Karpas-422 (cell line): Measurements from ENCODE around the gene MAMLD1. TPM values are rescaled to one million over a fixed set of nuclear protein-coding genes. Genes with fewer than 3 reads are reported as not detected.

Experiments
- DNase-seq: peaks from one replicate; pipeline ENCODE4 v3.0.0-alpha.2; 2015
- H2AFZ ChIP-seq: fragments of 200-600 bp; sonication (generic); 2 replicates; pipeline ENCODE4 v1.6.1; 2014; ENCODE audit warnings: antibody characterized with exemption, low read length, mixed read lengths
- H3K27ac ChIP-seq: fragments of 200-600 bp; sonication (generic); 2 replicates; pipeline ENCODE4 v1.5.1; 2014; ENCODE audit warnings: mild to moderate bottlenecking, low read length, moderate library complexity
- H3K27me3 ChIP-seq: fragments of 200-600 bp; sonication (generic); 2 replicates; pipeline ENCODE4 v1.6.1; 2014; ENCODE audit warnings: low read length, mixed read lengths
- H3K36me3 ChIP-seq: fragments of 200-600 bp; sonication (generic); 2 replicates; pipeline ENCODE4 v1.6.1; 2014; ENCODE audit warnings: low read length, mixed read lengths; ENCODE audit not compliant: insufficient read depth
- H3K4me1 ChIP-seq: fragments of 200-600 bp; sonication (generic); 2 replicates; pipeline ENCODE4 v1.6.1; 2014; ENCODE audit warnings: mild to moderate bottlenecking, low read length, mixed read lengths
- H3K4me2 ChIP-seq: fragments of 200-600 bp; sonication (generic); 2 replicates; pipeline ENCODE4 v1.6.1; 2014; ENCODE audit warnings: low read length, low read depth, mild to moderate bottlenecking; ENCODE audit not compliant: poor library complexity, severe bottlenecking
- H3K4me3 ChIP-seq: fragments of 200-600 bp; sonication (generic); 2 replicates; pipeline ENCODE4 v1.5.1; 2014; ENCODE audit warnings: mild to moderate bottlenecking, antibody characterized with exemption, low read length, mixed read lengths
- H3K79me2 ChIP-seq: fragments of 200-600 bp; sonication (generic); 2 replicates; pipeline ENCODE4 v1.6.1; 2014; ENCODE audit warnings: mild to moderate bottlenecking, low read length, mixed read lengths
- H3K9ac ChIP-seq: fragments of 200-600 bp; sonication (generic); 2 replicates; pipeline ENCODE4 v1.6.0; 2014; ENCODE audit warnings: low read length
- H3K9me2 ChIP-seq: fragments of 200-600 bp; sonication (generic), shearing (Covaris generic); replicated peaks from 2 replicates; pipeline ENCODE4 v1.6.0; 2014; ENCODE audit warnings: mild to moderate bottlenecking, low read length, moderate library complexity; ENCODE audit not compliant: insufficient read depth
- H3K9me3 ChIP-seq: fragments of 300-700, 200-600 bp; sonication (generic); 2 replicates; pipeline ENCODE4 v1.6.1; 2014; ENCODE audit warnings: low read length, mixed read lengths
- H4K20me1 ChIP-seq: fragments of 200-600 bp; sonication (generic); 2 replicates; pipeline ENCODE4 v1.6.1; 2014; ENCODE audit warnings: mild to moderate bottlenecking, antibody characterized with exemption, low read length, low read depth; ENCODE audit not compliant: insufficient read depth
- total RNA-seq: library from RNA; depleted of rRNA; stranded (reverse); fragments of >200 nt; shearing (Covaris generic); gene quantifications from 2 replicates; pipeline ENCODE4 v1.2.3, GENCODE V29; 2014; ENCODE audit warnings: low replicate concordance

Gene MAMLD1
- total RNA-seq, 1 experiment from 2014 or later: 37.8 TPM

DNA sequence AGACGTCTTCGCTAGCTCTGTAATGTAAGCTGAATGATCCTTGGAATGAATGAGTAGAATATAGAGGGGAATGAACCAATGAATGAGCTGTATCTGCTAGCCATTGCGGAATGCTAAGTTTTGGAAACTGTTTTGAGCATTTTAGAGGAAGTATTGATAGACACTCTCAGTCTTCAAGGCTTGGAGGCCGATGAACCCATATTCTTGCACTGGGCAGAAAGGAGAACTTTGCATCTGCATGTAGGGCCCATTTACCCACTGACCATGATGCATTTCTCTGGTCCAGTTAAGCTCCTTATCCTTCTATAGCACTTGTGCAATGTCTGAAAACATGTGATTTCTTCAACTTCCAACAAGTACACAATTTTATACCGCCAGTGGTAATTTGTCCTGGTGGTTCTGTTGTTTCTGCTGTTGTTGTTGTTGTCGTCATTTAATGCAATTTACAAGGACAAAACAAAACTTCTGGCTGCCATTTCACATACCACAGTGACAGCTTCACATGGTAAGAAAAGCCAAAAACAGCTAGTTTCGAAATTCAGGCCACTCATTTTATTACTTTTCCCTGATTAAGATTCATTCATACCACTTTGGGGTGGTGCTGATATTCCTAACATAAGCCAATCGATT, 120.4 kb downstream of the MAMLD1 start:
- Histone ChIP-seq H3K9me2 (no peaks in the 10 kb centered on the region), H3K4me1 (peaks cover 84% of the 10 kb centered on the region), H3K36me3 (peaks cover 36% of the 10 kb centered on the region), H3K9ac (no peak overlapping the region), H3K4me3 (no peak overlapping the region), H3K27me3 (no peaks in the 10 kb centered on the region), H2AFZ (no peak overlapping the region), H4K20me1 (no peaks in the 10 kb centered on the region), H3K9me3 (no peaks in the 10 kb centered on the region), H3K79me2 (no peaks in the 10 kb centered on the region; the same call in 1 of the 2 replicates), H3K4me2 (no peak overlapping the region), H3K27ac (peak overlapping the region; percentile 56)
- DNase-seq: no peak

DNA sequence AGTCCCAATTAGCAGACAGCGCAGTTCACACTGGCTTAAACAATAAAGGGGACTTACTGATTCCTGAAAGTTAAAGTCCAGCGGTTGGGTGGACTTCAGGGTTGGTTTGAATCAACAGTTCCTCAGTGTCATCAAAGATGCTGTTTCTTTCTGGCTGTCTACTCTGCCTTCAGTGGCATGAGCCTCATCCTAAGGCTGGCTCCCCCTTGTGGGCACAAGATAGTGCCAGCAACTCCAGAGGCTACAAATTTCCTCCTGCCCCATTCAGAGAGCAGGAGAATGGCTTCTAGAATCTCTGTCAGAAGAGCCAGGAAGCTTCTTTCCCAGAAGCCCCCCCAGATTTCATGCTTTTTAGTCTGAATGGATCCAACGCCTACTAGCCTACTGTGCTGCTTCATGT, 122.9 kb downstream of the MAMLD1 start:
- DNase-seq: peak; percentile 83
- Histone ChIP-seq H3K79me2 (no peaks in the 10 kb centered on the region), H3K9me2 (no peaks in the 10 kb centered on the region), H3K36me3 (peaks cover 18% of the 10 kb centered on the region), H3K27ac (peak overlapping the region; percentile 56), H3K27me3 (no peaks in the 10 kb centered on the region), H2AFZ (no peak overlapping the region), H3K4me2 (no peak overlapping the region), H3K4me3 (no peak overlapping the region), H3K9me3 (no peaks in the 10 kb centered on the region), H4K20me1 (no peaks in the 10 kb centered on the region; the same call in 1 of the 2 replicates), H3K9ac (no peak overlapping the region; the same call in 1 of the 2 replicates), H3K4me1 (peaks cover 69% of the 10 kb centered on the region)

DNA sequence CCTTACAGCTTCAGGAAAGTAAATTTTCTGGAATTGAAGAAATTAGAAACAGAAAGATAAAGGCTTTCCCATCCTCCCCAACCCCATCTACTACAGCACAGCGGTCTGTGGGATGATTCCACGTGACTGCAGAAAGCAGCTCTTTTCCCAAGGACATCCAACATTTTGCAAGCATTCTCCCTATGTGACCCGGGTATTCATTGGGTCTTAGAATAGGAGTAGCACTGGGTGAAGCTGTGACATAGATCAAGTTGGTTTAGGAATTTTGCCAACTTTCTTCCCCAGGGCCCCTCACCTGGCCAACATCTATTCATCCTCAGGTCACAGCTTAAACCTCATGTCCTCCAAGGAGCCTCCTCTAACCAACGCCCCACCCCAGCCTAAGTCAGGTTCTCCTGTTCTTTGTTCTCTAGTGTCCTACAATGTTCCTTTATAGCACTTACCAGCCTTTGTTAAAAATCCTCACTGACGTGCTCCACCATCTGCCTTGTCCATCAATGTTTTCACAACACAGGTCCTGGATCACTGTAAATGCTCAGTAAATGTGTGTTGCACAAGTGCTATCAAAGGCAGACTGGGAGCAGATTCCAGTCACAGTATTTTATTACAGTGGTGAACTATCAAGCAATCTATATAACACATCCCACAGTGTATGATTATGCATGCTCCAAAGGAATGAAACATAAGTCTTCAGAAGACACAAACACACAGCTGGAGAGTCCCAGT, 124.4 kb downstream of the MAMLD1 start:
- Histone ChIP-seq H3K27me3 (no peaks in the 10 kb centered on the region), H3K9ac (no peak overlapping the region), H3K27ac (peak overlapping the region; percentile 56; the same call in 1 of the 2 replicates), H3K36me3 (peaks cover 12% of the 10 kb centered on the region), H2AFZ (no peak overlapping the region), H3K9me3 (no peaks in the 10 kb centered on the region), H3K4me2 (no peak overlapping the region), H3K4me3 (no peak overlapping the region), H3K4me1 (peaks cover 63% of the 10 kb centered on the region), H3K9me2 (no peaks in the 10 kb centered on the region), H4K20me1 (no peaks in the 10 kb centered on the region; the same call in 1 of the 2 replicates), H3K79me2 (no peaks in the 10 kb centered on the region)
- DNase-seq: no peak

DNA sequence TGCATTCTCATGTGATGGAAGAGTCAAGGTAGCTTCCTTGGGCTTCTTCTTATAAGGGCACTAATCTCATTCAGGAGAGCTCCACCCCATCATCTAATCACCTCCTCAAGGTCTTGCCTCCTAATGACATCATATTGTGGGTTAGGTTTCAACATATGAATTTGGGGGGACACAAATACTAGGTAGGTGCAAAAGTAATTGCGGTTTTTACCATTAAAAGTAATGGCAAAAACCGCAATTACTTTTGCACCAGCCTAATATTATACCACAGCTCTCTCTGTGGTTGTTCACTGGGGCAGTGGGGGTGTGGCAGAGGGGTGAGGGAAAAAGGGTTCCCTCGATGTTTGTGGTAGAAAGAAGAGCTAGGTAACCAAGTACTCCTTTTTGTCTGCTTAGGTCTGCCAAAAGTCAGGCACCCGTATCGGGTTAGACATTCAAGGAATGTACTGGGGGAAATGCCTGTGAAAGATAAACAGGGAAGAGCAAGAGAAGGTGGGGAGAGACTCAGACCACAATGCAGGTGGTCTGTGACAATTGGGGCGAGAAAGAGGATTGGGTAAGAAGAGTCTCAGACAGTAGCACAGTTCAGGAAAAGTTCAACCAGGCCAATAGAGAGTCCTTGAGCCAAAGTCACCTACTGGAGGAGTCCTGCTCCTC, 126.4 kb downstream of the MAMLD1 start:
- Histone ChIP-seq H3K27me3 (no peaks in the 10 kb centered on the region), H3K36me3 (peaks cover 12% of the 10 kb centered on the region)
- no peak for DNase-seq

DNA sequence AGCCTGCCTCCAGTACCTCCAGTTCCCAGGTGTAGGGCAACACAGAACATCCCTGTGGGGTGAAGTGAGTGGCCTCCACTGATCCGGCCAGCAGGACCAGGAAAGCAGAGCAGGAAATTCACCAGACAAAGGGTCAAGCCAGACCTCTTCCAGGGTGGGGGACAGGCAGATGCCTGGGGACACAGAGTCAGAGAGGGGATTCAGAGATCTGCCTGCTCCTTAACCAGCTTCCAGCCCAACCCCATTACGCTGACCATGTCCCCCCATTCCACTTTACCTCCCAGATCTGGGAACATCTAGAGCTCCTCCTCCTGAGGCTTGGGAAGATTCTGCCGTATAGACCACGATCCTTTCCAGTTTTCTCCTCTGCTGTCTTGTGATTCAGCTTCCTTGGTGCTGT, 132.4 kb downstream of the MAMLD1 start:
- Histone ChIP-seq H3K9me3 (no peaks in the 10 kb centered on the region), H3K79me2 (no peaks in the 10 kb centered on the region), H3K4me2 (no peak overlapping the region), H3K4me3 (no peak overlapping the region), H3K27me3 (no peaks in the 10 kb centered on the region), H3K4me1 (peaks cover 20% of the 10 kb centered on the region), H2AFZ (no peak overlapping the region), H4K20me1 (no peaks in the 10 kb centered on the region), H3K9me2 (no peaks in the 10 kb centered on the region), H3K9ac (no peak overlapping the region), H3K27ac (no peak overlapping the region), H3K36me3 (peaks cover 2% of the 10 kb centered on the region)
- DNase-seq: no peak

More for the DNA sequence above, 126.4 kb downstream of the MAMLD1 start:
- Histone ChIP-seq H3K4me1 (peaks cover 43% of the 10 kb centered on the region), H3K9me2 (no peaks in the 10 kb centered on the region), H3K9me3 (no peaks in the 10 kb centered on the region), H3K79me2 (no peaks in the 10 kb centered on the region), H3K27ac (peak overlapping the region; percentile 25; the same call in 1 of the 2 replicates), H2AFZ (no peak overlapping the region), H4K20me1 (no peaks in the 10 kb centered on the region; the same call in 1 of the 2 replicates), H3K4me2 (no peak overlapping the region), H3K9ac (no peak overlapping the region), H3K4me3 (no peak overlapping the region)

DNA sequence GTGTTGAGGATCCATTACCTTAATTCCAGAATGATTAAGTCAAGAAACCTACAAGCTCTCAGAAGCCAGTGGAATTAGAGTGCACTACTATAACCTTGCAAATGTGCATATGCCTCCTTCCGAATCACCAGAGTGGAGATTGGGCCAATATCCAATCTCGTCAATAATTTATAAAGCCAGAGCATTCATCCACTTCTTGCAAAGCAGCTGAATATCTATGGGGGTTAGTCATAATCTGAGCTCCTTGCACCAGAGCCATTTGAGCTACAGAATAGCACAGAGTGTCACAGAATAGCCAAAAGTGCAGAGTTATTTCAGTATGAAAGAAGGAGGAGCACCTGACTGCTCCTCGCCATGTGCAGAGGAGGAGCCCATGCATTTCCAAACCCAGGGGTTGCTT, 136.1 kb downstream of the MAMLD1 start:
- Histone ChIP-seq H3K36me3 (no peaks in the 10 kb centered on the region; the same call in 1 of the 2 replicates), H3K27me3 (no peaks in the 10 kb centered on the region), H3K9me2 (no peaks in the 10 kb centered on the region), H3K9ac (no peak overlapping the region), H3K79me2 (no peaks in the 10 kb centered on the region), H3K4me2 (no peak overlapping the region), H4K20me1 (peaks cover 4% of the 10 kb centered on the region; the same call in 1 of the 2 replicates), H3K9me3 (no peaks in the 10 kb centered on the region), H3K4me1 (peaks cover 28% of the 10 kb centered on the region), H3K4me3 (no peak overlapping the region), H3K27ac (no peak overlapping the region), H2AFZ (no peak overlapping the region)
- DNase-seq: no peak

DNA sequence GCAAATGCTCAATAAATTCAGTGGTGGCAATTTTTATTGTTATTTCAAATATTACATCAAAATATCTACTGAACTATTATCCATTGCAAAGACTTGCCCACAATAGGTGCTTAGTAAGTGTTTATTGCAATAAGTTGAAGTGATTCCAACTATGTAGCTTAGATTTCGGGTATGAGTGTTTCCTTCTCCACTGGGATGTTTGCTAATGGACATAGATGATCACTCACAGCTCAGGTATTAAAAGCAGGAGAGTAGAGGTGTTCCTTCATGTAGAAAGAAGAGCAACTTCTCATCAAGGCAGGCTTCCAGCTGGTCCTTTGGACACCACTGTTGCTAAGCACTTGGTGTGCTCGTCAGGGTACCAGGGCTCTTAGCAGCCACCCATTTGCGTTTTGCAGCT, 139.0 kb downstream of the MAMLD1 start:
- Histone ChIP-seq H4K20me1 (peaks cover 4% of the 10 kb centered on the region; the same call in 1 of the 2 replicates), H3K4me2 (no peak overlapping the region), H3K79me2 (no peaks in the 10 kb centered on the region), H3K27ac (no peak overlapping the region), H2AFZ (no peak overlapping the region), H3K9me2 (no peaks in the 10 kb centered on the region), H3K4me1 (peaks cover 28% of the 10 kb centered on the region), H3K4me3 (no peak overlapping the region), H3K9me3 (no peaks in the 10 kb centered on the region), H3K36me3 (no peaks in the 10 kb centered on the region), H3K27me3 (no peaks in the 10 kb centered on the region), H3K9ac (no peak overlapping the region)
- DNase-seq: no peak
